ENCODE measurements around the gene APBB2. TPM values are rescaled to one million over a fixed set of nuclear protein-coding genes. Genes with fewer than 3 reads are reported as not detected.
"Not testable (repeated sequence)": the region's sequence is repeated elsewhere in the genome, so short reads cannot be mapped to it uniquely, and the experiment has no call there.

Gene APBB2
- total and polyA plus RNA-seq, 4 donors: 22.7 to 101 (median 64.4) TPM

- H3K4me1 ChIP-seq (ENCODE audit: control insufficient read depth in 1 of 2, insufficient read depth in 2 of 2, low read length in 2 of 2): no peaks in the 10 kb centered on the region
- H3K27ac ChIP-seq (ENCODE audit: low read depth in 1 of 2, low read length in 2 of 2): no peak overlapping the region
- no peaks in the 10 kb centered on the region for H3K9me3 ChIP-seq (ENCODE audit: control insufficient read depth, low read length)
- no peak for ATAC-seq (ENCODE audit: low FRiP score)
- WGBS, 2 donors: 91 to 93% methylated on average over 9 of the region's 9 CpGs
- peaks cover 1 to 2% of the 10 kb centered on the region in 2 donors for H3K36me3 ChIP-seq (ENCODE audit: control insufficient read depth in 1 of 2, insufficient read depth in 2 of 2, low read length in 1 of 2)
- intact Hi-C loops (cut with DNase I): no loop called here
- no peaks in the 10 kb centered on the region for H3K27me3 ChIP-seq (ENCODE audit: control insufficient read depth in 1 of 2, insufficient read depth in 2 of 2, low read length in 1 of 2)
- no peak for DNase-seq
- H3K4me3 ChIP-seq (ENCODE audit: low read length in 2 of 2): no peak overlapping the region
Observed at GRCh38 chr4:40828661-40829060, 385.7 kb downstream of the APBB2 start.

- 83 to 89% methylated on average over 6 of the region's 6 CpGs for WGBS, 2 donors
- ATAC-seq (ENCODE audit: low FRiP score): no peak
- H3K9me3 ChIP-seq (ENCODE audit: control insufficient read depth, low read length): no peaks in the 10 kb centered on the region
- no peak overlapping the region for H3K27ac ChIP-seq (ENCODE audit: low read depth in 1 of 2, low read length in 2 of 2)
- H3K36me3 ChIP-seq (ENCODE audit: control insufficient read depth in 1 of 2, insufficient read depth in 2 of 2, low read length in 1 of 2): peaks cover 7 to 8% of the 10 kb centered on the region in 2 donors
- intact Hi-C loops (cut with DNase I): no loop called here
- H3K27me3 ChIP-seq (ENCODE audit: control insufficient read depth in 1 of 2, insufficient read depth in 2 of 2, low read length in 1 of 2): no peaks in the 10 kb centered on the region
- DNase-seq: no peak
- H3K4me1 ChIP-seq (ENCODE audit: control insufficient read depth in 1 of 2, insufficient read depth in 2 of 2, low read length in 2 of 2): no peaks in the 10 kb centered on the region
- no peak overlapping the region for H3K4me3 ChIP-seq (ENCODE audit: low read length in 2 of 2)
Observed at GRCh38 chr4:40827758-40828157, 386.6 kb downstream of the APBB2 start.

- Histone ChIP-seq H3K27me3 (ENCODE audit: control insufficient read depth in 1 of 2, insufficient read depth in 2 of 2, low read length in 1 of 2) (no peaks in the 10 kb centered on the region), H3K9me3 (ENCODE audit: control insufficient read depth, low read length) (no peaks in the 10 kb centered on the region), H3K4me1 (ENCODE audit: control insufficient read depth in 1 of 2, insufficient read depth in 2 of 2, low read length in 2 of 2) (no peaks in the 10 kb centered on the region), H3K36me3 (ENCODE audit: control insufficient read depth in 1 of 2, insufficient read depth in 2 of 2, low read length in 1 of 2) (peaks cover 8 to 13% of the 10 kb centered on the region in 2 donors), H3K4me3 (ENCODE audit: low read length in 2 of 2) (no peak overlapping the region), H3K27ac (ENCODE audit: low read depth in 1 of 2, low read length in 2 of 2) (no peak overlapping the region)
- intact Hi-C loops (cut with DNase I): no loop called here
- WGBS, 2 donors: 87 to 91% methylated on average over 5 of the region's 5 CpGs
- ATAC-seq (ENCODE audit: low FRiP score) (no peak), DNase-seq (no peak)
Observed at GRCh38 chr4:40826821-40827220, 387.5 kb downstream of the APBB2 start.

- Histone ChIP-seq H3K27ac (ENCODE audit: low read depth in 1 of 2, low read length in 2 of 2) (no peak overlapping the region), H3K4me1 (ENCODE audit: control insufficient read depth in 1 of 2, insufficient read depth in 2 of 2, low read length in 2 of 2) (no peaks in the 10 kb centered on the region), H3K27me3 (ENCODE audit: control insufficient read depth in 1 of 2, insufficient read depth in 2 of 2, low read length in 1 of 2) (no peaks in the 10 kb centered on the region), H3K9me3 (ENCODE audit: control insufficient read depth, low read length) (no peaks in the 10 kb centered on the region), H3K36me3 (ENCODE audit: control insufficient read depth in 1 of 2, insufficient read depth in 2 of 2, low read length in 1 of 2) (peaks cover 8 to 14% of the 10 kb centered on the region in 2 donors), H3K4me3 (ENCODE audit: low read length in 2 of 2) (no peak overlapping the region)
- DNase-seq: no peak
- ATAC-seq (ENCODE audit: low FRiP score): no peak
- intact Hi-C loops (cut with DNase I): no loop called here
- WGBS, 2 donors: 80 to 84% methylated on average over 19 of the region's 19 CpGs
Observed at GRCh38 chr4:40825014-40825838, 389.1 kb downstream of the APBB2 start.

DNA sequence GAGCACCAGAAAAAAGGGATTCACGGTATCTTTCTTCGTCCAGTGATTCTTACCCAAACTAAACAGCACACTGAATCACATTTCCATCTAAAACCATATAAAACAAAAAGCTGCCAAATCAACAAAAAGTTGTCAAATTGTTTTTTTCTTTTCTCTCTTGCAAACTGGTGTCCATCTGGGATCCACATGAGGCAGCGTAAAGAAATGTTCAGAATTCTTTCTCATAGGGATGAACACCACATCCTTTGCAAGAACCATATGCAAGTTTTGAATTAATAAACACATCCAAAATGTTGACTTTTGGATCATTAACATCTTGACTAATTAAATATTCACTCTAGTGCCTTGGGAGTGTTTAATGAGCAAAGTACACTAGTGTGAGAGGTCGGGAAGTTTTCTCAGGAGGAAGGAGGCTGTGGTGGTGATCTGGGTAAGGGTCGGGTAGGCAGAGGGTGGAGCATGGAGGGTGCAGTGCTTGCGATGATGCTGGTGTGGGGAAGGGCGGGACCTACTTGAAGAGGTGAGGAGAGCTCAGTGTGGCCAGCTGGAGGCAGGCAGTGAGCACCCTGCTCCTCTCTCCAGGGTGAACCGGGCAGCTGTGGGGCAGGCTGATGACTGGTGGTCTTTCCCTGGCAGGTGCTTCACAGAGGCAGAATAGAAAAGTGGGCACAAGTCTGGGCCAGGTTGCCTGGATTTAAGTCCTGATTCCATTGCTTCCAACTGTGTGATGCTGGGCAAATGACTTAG lies 391.7 kb downstream of the APBB2 start:
- H3K36me3 ChIP-seq (ENCODE audit: control insufficient read depth in 1 of 2, insufficient read depth in 2 of 2, low read length in 1 of 2): peaks cover 8 to 13% of the 10 kb centered on the region in 2 donors
- no peaks in the 10 kb centered on the region for H3K27me3 ChIP-seq (ENCODE audit: control insufficient read depth in 1 of 2, insufficient read depth in 2 of 2, low read length in 1 of 2)
- DNase-seq (no peak), ATAC-seq (ENCODE audit: low FRiP score) (no peak)
- no peak overlapping the region for H3K4me3 ChIP-seq (ENCODE audit: low read length in 2 of 2)
- intact Hi-C loops (cut with DNase I): no loop called here
- H3K9me3 ChIP-seq (ENCODE audit: control insufficient read depth, low read length): no peaks in the 10 kb centered on the region
- WGBS, 2 donors: 91 to 93% methylated on average over 8 of the region's 8 CpGs
- H3K4me1 ChIP-seq (ENCODE audit: control insufficient read depth in 1 of 2, insufficient read depth in 2 of 2, low read length in 2 of 2): no peaks in the 10 kb centered on the region
- no peak overlapping the region for H3K27ac ChIP-seq (ENCODE audit: low read depth in 1 of 2, low read length in 2 of 2)

GRCh38 chr4:40820101-40820500 lies 394.2 kb downstream of the APBB2 start:
- no peaks in the 10 kb centered on the region for H3K27me3 ChIP-seq (ENCODE audit: control insufficient read depth in 1 of 2, insufficient read depth in 2 of 2, low read length in 1 of 2)
- peaks cover 13 to 14% of the 10 kb centered on the region in 2 donors for H3K36me3 ChIP-seq (ENCODE audit: control insufficient read depth in 1 of 2, insufficient read depth in 2 of 2, low read length in 1 of 2)
- DNase-seq (no peak), ATAC-seq (ENCODE audit: low FRiP score) (no peak)
- H3K4me3 ChIP-seq (ENCODE audit: low read length in 2 of 2): no peak overlapping the region
- H3K9me3 ChIP-seq (ENCODE audit: control insufficient read depth, low read length): no peaks in the 10 kb centered on the region
- no peak overlapping the region for H3K27ac ChIP-seq (ENCODE audit: low read depth in 1 of 2, low read length in 2 of 2)
- 94 to 96% methylated on average over 11 of the region's 11 CpGs for WGBS, 2 donors
- no peaks in the 10 kb centered on the region for H3K4me1 ChIP-seq (ENCODE audit: control insufficient read depth in 1 of 2, insufficient read depth in 2 of 2, low read length in 2 of 2)
- intact Hi-C loops (cut with DNase I): no loop called here

- DNase-seq: not testable (repeated sequence)
- whole genome bisulfite sequencing, 2 donors: 93 to 94% methylated on average over 6 of the region's 6 CpGs
Observed at GRCh38 chr4:40817157-40817556, 397.2 kb downstream of the APBB2 start.

GRCh38 chr4:40812856-40813255 lies 401.5 kb downstream of the APBB2 start:
- H3K27ac ChIP-seq (ENCODE audit: low read depth in 1 of 2, low read length in 2 of 2): no peak overlapping the region
- peaks cover 0 to 2% of the 10 kb centered on the region in 2 donors for H3K4me1 ChIP-seq (ENCODE audit: control insufficient read depth in 1 of 2, insufficient read depth in 2 of 2, low read length in 2 of 2)
- no peak for DNase-seq
- no peak for ATAC-seq (ENCODE audit: low FRiP score)
- no peaks in the 10 kb centered on the region for H3K27me3 ChIP-seq (ENCODE audit: control insufficient read depth in 1 of 2, insufficient read depth in 2 of 2, low read length in 1 of 2)
- 85 to 91% methylated on average over 2 of the region's 2 CpGs for WGBS, 2 donors
- no peaks in the 10 kb centered on the region for H3K9me3 ChIP-seq (ENCODE audit: control insufficient read depth, low read length)
- intact Hi-C loops (cut with DNase I): no loop called here
- no peak overlapping the region for H3K4me3 ChIP-seq (ENCODE audit: low read length in 2 of 2)
- peaks cover 3 to 10% of the 10 kb centered on the region in 2 donors for H3K36me3 ChIP-seq (ENCODE audit: control insufficient read depth in 1 of 2, insufficient read depth in 2 of 2, low read length in 1 of 2)

More at GRCh38 chr4:40817157-40817556, 397.2 kb downstream of the APBB2 start:
- H3K27me3 ChIP-seq (ENCODE audit: control insufficient read depth in 1 of 2, insufficient read depth in 2 of 2, low read length in 1 of 2); H3K9me3 ChIP-seq (ENCODE audit: control insufficient read depth, low read length); ATAC-seq (ENCODE audit: low FRiP score); intact Hi-C loops (cut with DNase I); H3K4me3 ChIP-seq (ENCODE audit: low read length in 2 of 2); H3K27ac ChIP-seq (ENCODE audit: low read depth in 1 of 2, low read length in 2 of 2); H3K4me1 ChIP-seq (ENCODE audit: control insufficient read depth in 1 of 2, insufficient read depth in 2 of 2, low read length in 2 of 2): not testable (repeated sequence)
- H3K36me3 ChIP-seq (ENCODE audit: control insufficient read depth in 1 of 2, insufficient read depth in 2 of 2, low read length in 1 of 2): peaks cover 7 to 10% of the 10 kb centered on the region in 2 donors
